H1 (cell line): ENCODE measurements around the gene RDM1. TPM values are rescaled to one million over a fixed set of nuclear protein-coding genes. Genes with fewer than 3 reads are reported as not detected.

Source experiments
- CTCF ChIA-PET: fragments of 300-600 bp; sonication (Branson Sonifier 250); formaldehyde crosslinking; loops from one replicate; lab custom pipeline; 2021; ENCODE audit not compliant: partially characterized antibody; lab: Charles Lee
- POLR2A ChIA-PET: fragments of 300-600 bp; sonication (Branson Sonifier 250); formaldehyde crosslinking; loops from one replicate; lab custom pipeline; 2021; ENCODE audit warnings: inconsistent platforms; ENCODE audit not compliant: partially characterized antibody; lab: Charles Lee
- DNase-seq, 2 experiments: peaks; one replicate each; pipeline versions ENCODE4 v3.0.0 to v3.0.0-alpha.2; 2010 to 2022; ENCODE audit warnings: low spot score in 2 of 2, low read depth in 1 of 2, mixed read lengths in 1 of 2
- FAIRE-seq: peaks from 2 replicates; lab custom pipeline; 2011; peaks lifted over from hg19 to GRCh38; lab: Jason Lieb, UNC
- H2AFZ ChIP-seq: 2 replicates; pipeline ENCODE4 v1.8.1; 2012; ENCODE audit warnings: low read length, inconsistent platforms
- H2AK5ac ChIP-seq: 2 replicates; pipeline ENCODE4 v1.6.1; 2013; ENCODE audit warnings: low read depth, low read length
- H2BK120ac ChIP-seq: replicated peaks from 2 replicates; pipeline ENCODE3; 2013; ENCODE audit warnings: low read depth, low read length, inconsistent platforms
- H2BK12ac ChIP-seq: 2 replicates; pipeline ENCODE4 v1.6.1; 2013; ENCODE audit warnings: low read depth, low read length
- H2BK15ac ChIP-seq: 2 replicates; pipeline ENCODE4 v1.6.1; 2013; ENCODE audit warnings: low read length
- H2BK20ac ChIP-seq: 2 replicates; pipeline ENCODE4 v1.6.1; 2013; ENCODE audit warnings: low read length
- H2BK5ac ChIP-seq: 2 replicates; pipeline ENCODE4 v1.6.1; 2013; ENCODE audit warnings: low read depth, low read length
- H3K14ac ChIP-seq: 2 replicates; pipeline ENCODE4 v1.6.1; 2013; ENCODE audit warnings: inconsistent platforms; ENCODE audit not compliant: insufficient read length
- H3K18ac ChIP-seq: 2 replicates; pipeline ENCODE4 v1.6.1; 2013; ENCODE audit warnings: low read length; ENCODE audit errors: extremely low read depth
- H3K23ac ChIP-seq: 2 replicates; pipeline ENCODE4 v1.6.1; 2013; ENCODE audit warnings: inconsistent platforms; ENCODE audit not compliant: insufficient read length
- H3K23me2 ChIP-seq: 2 replicates; pipeline ENCODE4 v1.6.1; 2013; ENCODE audit warnings: low read depth, low read length
- H3K27ac ChIP-seq: 2 replicates; pipeline ENCODE4 v1.6.1; 2011; ENCODE audit warnings: low read depth, low read length, inconsistent platforms
- H3K27me3 ChIP-seq, 4 experiments: replicated peaks in 1 of 4; 1 replicate in 1 of 4; 2 replicates in 3 of 4; pipeline versions ENCODE4 v1.6.1 to v1.8.1; 2011 to 2013; ENCODE audit warnings: low read length in 3 of 4, mild to moderate bottlenecking in 3 of 4, inconsistent platforms in 2 of 4, mixed read lengths in 2 of 4, moderate library complexity in 1 of 4; ENCODE audit not compliant: control insufficient read depth in 3 of 4, insufficient read depth in 3 of 4; ENCODE audit errors: extremely low read depth in 1 of 4
- H3K36me3 ChIP-seq, 4 experiments: 2 replicates each; pipeline versions ENCODE4 v1.6.1 to v1.8.1; 2011 to 2013; ENCODE audit warnings: mild to moderate bottlenecking in 4 of 4, low read length in 3 of 4, moderate library complexity in 2 of 4, control low read depth in 1 of 4, inconsistent platforms in 1 of 4; ENCODE audit not compliant: insufficient read depth in 4 of 4, control insufficient read depth in 2 of 4
- H3K4ac ChIP-seq: replicated peaks from 2 replicates; pipeline ENCODE3; 2013; ENCODE audit warnings: low read length, low read depth, mixed read lengths, inconsistent platforms; ENCODE audit not compliant: insufficient read length
- H3K4me1 ChIP-seq, 4 experiments: replicated peaks in 1 of 4; 1 replicate in 1 of 4; 2 replicates in 3 of 4; pipeline versions ENCODE4 v1.6.1 to v1.8.1; 2011 to 2013; ENCODE audit warnings: low read length in 3 of 4, inconsistent platforms in 2 of 4, mixed read lengths in 1 of 4; ENCODE audit not compliant: insufficient read depth in 4 of 4, control insufficient read depth in 3 of 4
- H3K4me2 ChIP-seq, 2 experiments: 2 replicates each; pipeline versions ENCODE4 v1.6.1 to v1.8.1; 2011 to 2013; ENCODE audit warnings: low read depth in 2 of 2, low read length in 2 of 2, control low read depth in 1 of 2, inconsistent platforms in 1 of 2, mild to moderate bottlenecking in 1 of 2; ENCODE audit not compliant: insufficient read depth in 1 of 2
- H3K4me3 ChIP-seq, 4 experiments: fragments of 200-600, 300-600 bp in 1 of 4; sonication (generic), shearing (Covaris generic), sonication (Bioruptor Twin) in 1 of 4; 2 replicates each; pipeline versions ENCODE4 v1.5.1 to v1.8.1; 2011 to 2016; ENCODE audit warnings: low read length in 4 of 4, low read depth in 3 of 4, control low read depth in 2 of 4, inconsistent platforms in 2 of 4, mild to moderate bottlenecking in 2 of 4, mixed read lengths in 1 of 4, moderate library complexity in 1 of 4; ENCODE audit not compliant: insufficient read depth in 2 of 4; ENCODE audit errors: extremely low read depth in 1 of 4
- H3K56ac ChIP-seq: replicated peaks from 2 replicates; pipeline ENCODE3; 2013; ENCODE audit warnings: low read depth, mild to moderate bottlenecking, mixed read lengths, low read length, inconsistent platforms; ENCODE audit not compliant: insufficient read length
- H3K79me1 ChIP-seq: 2 replicates; pipeline ENCODE4 v1.6.1; 2013; ENCODE audit warnings: low read depth, low read length, control low read depth
- H3K79me2 ChIP-seq, 2 experiments: 2 replicates each; pipeline versions ENCODE4 v1.6.1 to v1.8.1; 2012 to 2013; ENCODE audit warnings: low read length in 2 of 2, mild to moderate bottlenecking in 2 of 2, inconsistent platforms in 1 of 2; ENCODE audit not compliant: insufficient read depth in 2 of 2, control insufficient read depth in 1 of 2
- H3K9ac ChIP-seq, 4 experiments: replicated peaks in 1 of 4; 1 replicate in 1 of 4; 2 replicates in 3 of 4; pipeline versions ENCODE4 v1.6.1 to v1.8.1; 2011 to 2013; ENCODE audit warnings: low read depth in 3 of 4, low read length in 3 of 4, control low read depth in 2 of 4, mild to moderate bottlenecking in 2 of 4, moderate library complexity in 2 of 4, inconsistent platforms in 1 of 4; ENCODE audit errors: extremely low read depth in 1 of 4
- H3K9me3 ChIP-seq, 2 experiments: 2 replicates each; pipeline versions ENCODE4 v1.6.1 to v1.8.1; 2012 to 2013; ENCODE audit warnings: mild to moderate bottlenecking in 2 of 2, moderate library complexity in 2 of 2, control low read depth in 1 of 2, inconsistent platforms in 1 of 2, low read depth in 1 of 2, low read length in 1 of 2, mixed read lengths in 1 of 2; ENCODE audit not compliant: insufficient read depth in 2 of 2
- H4K20me1 ChIP-seq, 2 experiments: replicated peaks in 1 of 2; 2 replicates each; pipeline versions ENCODE3 to v1.8.1; 2011 to 2013; ENCODE audit warnings: inconsistent platforms in 2 of 2, low read length in 2 of 2, mild to moderate bottlenecking in 1 of 2; ENCODE audit not compliant: insufficient read depth in 2 of 2, control insufficient read depth in 1 of 2
- H4K5ac ChIP-seq: 2 replicates; pipeline ENCODE4 v1.6.1; 2013; ENCODE audit warnings: low read length, low read depth, mixed read lengths, inconsistent platforms; ENCODE audit not compliant: insufficient read length
- H4K8ac ChIP-seq: 2 replicates; pipeline ENCODE4 v1.8.0; 2013; ENCODE audit warnings: mild to moderate bottlenecking, moderate library complexity, low read length, inconsistent platforms; ENCODE audit not compliant: insufficient read depth; ENCODE audit errors: extremely low read depth
- H4K91ac ChIP-seq: replicated peaks from 2 replicates; pipeline ENCODE3; 2013; ENCODE audit warnings: low read length, mixed read lengths, inconsistent platforms; ENCODE audit not compliant: insufficient read length
- CBX8 ChIP-seq: fragments of 300-800, 300-1000 bp; sonication (generic); IDR thresholded peaks from 2 replicates; pipeline ENCODE4 v1.7.1; 2016; ENCODE audit warnings: low read depth, low read length, borderline replicate concordance
- CHD2 ChIP-seq: IDR thresholded peaks from 2 replicates; pipeline ENCODE4 v1.6.1; 2012; ENCODE audit warnings: low read length, improper control_type of control experiment
- EGR1 ChIP-seq: IDR thresholded peaks from 2 replicates; pipeline ENCODE4 v1.6.1; 2011; ENCODE audit warnings: low read depth, low read length, borderline replicate concordance
- EP300 ChIP-seq, 2 experiments: IDR thresholded peaks; 1 replicate in 1 of 2; 2 replicates in 1 of 2; pipeline ENCODE4 v1.6.1; 2011 to 2012; ENCODE audit warnings: low read depth in 2 of 2, low read length in 2 of 2, mild to moderate bottlenecking in 2 of 2, borderline replicate concordance in 1 of 2, inconsistent platforms in 1 of 2, moderate library complexity in 1 of 2
- JUN ChIP-seq: IDR thresholded peaks from 2 replicates; pipeline ENCODE4 v1.6.1; 2011; ENCODE audit warnings: low read depth, mild to moderate bottlenecking, improper control_type of control experiment, low read length
- RBBP5 ChIP-seq: IDR thresholded peaks from 2 replicates; pipeline ENCODE4 v1.7.1; 2012; ENCODE audit warnings: low read depth, mild to moderate bottlenecking, inconsistent platforms, low read length, moderate library complexity, borderline replicate concordance
- TBP ChIP-seq: IDR thresholded peaks from 2 replicates; pipeline ENCODE4 v1.6.1; 2011; ENCODE audit warnings: low read depth, low read length, improper control_type of control experiment
- WGBS, 2 experiments: shearing (Covaris generic) in 1 of 2; methylation state at CpG; one replicate each; pipeline versions ENCODE4 v1.1.6 to v1.1.7; 2013 to 2015; ENCODE audit warnings: low lambda C conversion rate in 2 of 2, mixed read lengths in 2 of 2, inconsistent platforms in 1 of 2, low coverage in 1 of 2, missing lambda C conversion rate in 1 of 2; ENCODE audit not compliant: insufficient replicate concordance in 2 of 2, insufficient coverage in 1 of 2, insufficient read length in 1 of 2; ENCODE audit errors: extremely low coverage in 1 of 2, missing lambda C conversion rate in 1 of 2; 5-methylcytosine and 5-hydroxymethylcytosine counted together
- polyA plus RNA-seq, 7 experiments: library from polyadenylated mRNA; depleted of rRNA in 3 of 7; stranded (reverse) in 5 of 7; unstranded in 2 of 7; fragments of >200 nt in 5 of 7; fragments of 200-250 nt in 2 of 7; gene quantifications; 1 replicate in 5 of 7; 2 replicates in 1 of 7; 4 replicates in 1 of 7; pipeline versions ENCODE4 v1.2.1 to v1.2.3, GENCODE V29; 2011 to 2013; ENCODE audit warnings: missing spikeins in 2 of 7, mixed read lengths in 2 of 7
- total RNA-seq: library from RNA; stranded (reverse); fragmentation: NEBNext Ultra II Directional; extraction: Animal tissue kit (Norgen Biotek cat#: 25700); gene quantifications from 2 replicates; pipeline ENCODE4 v1.2.1, GENCODE V29; 2021

Gene RDM1
- total and polyA plus RNA-seq, 2 of the 8 experiments (the other 6 are each of a cell fraction or from before 2014, with no cell fraction given) = 7.3 to 9.7 TPM

DNA sequence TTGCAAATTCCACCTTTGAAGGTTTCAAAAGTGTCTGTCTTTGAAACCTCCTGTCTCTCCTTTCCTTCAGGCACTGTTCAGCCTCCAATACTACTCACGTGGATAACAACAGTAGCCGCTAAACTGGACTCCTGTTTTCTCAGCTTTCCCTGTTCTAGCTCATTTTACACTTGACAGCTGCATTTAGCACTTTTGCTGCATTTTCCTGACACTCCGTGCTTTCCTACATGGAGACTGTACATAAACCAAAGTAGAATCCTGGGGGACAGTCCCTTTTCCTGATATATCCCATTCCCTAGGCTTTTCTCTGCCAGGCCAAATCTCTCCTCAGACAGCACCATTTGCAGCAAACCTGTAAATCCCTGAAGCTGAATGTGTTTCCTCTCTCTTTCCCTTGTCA is 54.0 kb downstream of the RDM1 start:
- H3K56ac ChIP-seq = no peak overlapping the region
- no peak overlapping the region for H2AK5ac ChIP-seq
- no peaks in the 10 kb centered on the region for H3K36me3 ChIP-seq
- no peak overlapping the region for H2BK12ac ChIP-seq
- CTCF ChIA-PET = interaction anchor here (0.6 to 1.7 kb wide), 3 partner anchors 93 to 146 kb away, joined by 3 read pairs; no protein-coding TSS in a partner anchor
- H2AFZ ChIP-seq = no peak overlapping the region
- DNase-seq = no peak
- H3K18ac ChIP-seq = no peak overlapping the region
- no peak overlapping the region for H4K91ac ChIP-seq
- no peak overlapping the region for H3K9ac ChIP-seq
- H2BK20ac ChIP-seq = no peak overlapping the region
- no peak overlapping the region for H3K14ac ChIP-seq
- H3K27ac ChIP-seq = no peak overlapping the region
- no peak overlapping the region for H3K23ac ChIP-seq
- H3K4me1 ChIP-seq = no peaks in the 10 kb centered on the region
- no peak overlapping the region for H2BK15ac ChIP-seq
- H3K4me3 ChIP-seq = no peak overlapping the region
- TF ChIP-seq RBBP5 (no peak), EGR1 (no peak), CHD2 (no peak), CBX8 (no peak), TBP (no peak), EP300 (IDR thresholded peaks at IDR 0.05; ENCODE audit: borderline replicate concordance in 1 of 2, low read depth in 2 of 2, low read length in 2 of 2) (no peak), JUN (no peak)
- H3K27me3 ChIP-seq = no peaks in the 10 kb centered on the region
- H3K79me1 ChIP-seq = no peaks in the 10 kb centered on the region
- no peaks in the 10 kb centered on the region for H4K20me1 ChIP-seq
- POLR2A ChIA-PET = no interaction called here
- H2BK5ac ChIP-seq = no peak overlapping the region
- H3K4me2 ChIP-seq = no peak overlapping the region
- H3K4ac ChIP-seq = no peak overlapping the region
- no peak overlapping the region for H4K5ac ChIP-seq
- no peak overlapping the region for H2BK120ac ChIP-seq
- FAIRE-seq = no peak
- H3K9me3 ChIP-seq = no peaks in the 10 kb centered on the region
- 93% methylated on average over 3 of the region's 3 CpGs; no CpG with 5 or more reads in 1 of the 2 experiments for WGBS, 2 experiments
- H4K8ac ChIP-seq = no peak overlapping the region
- no peaks in the 10 kb centered on the region for H3K23me2 ChIP-seq
- no peaks in the 10 kb centered on the region for H3K79me2 ChIP-seq
